C1 segment of cervical spinal cord (tissue), 14 donors: ENCODE measurements around the gene ADARB2.

ENCODE experiments used
- DNase-seq, 14 donors: peaks; one replicate each; lab custom pipeline; 2025; lab: John Stamatoyannopoulos, UW

The ADARB2 gene

DNA sequence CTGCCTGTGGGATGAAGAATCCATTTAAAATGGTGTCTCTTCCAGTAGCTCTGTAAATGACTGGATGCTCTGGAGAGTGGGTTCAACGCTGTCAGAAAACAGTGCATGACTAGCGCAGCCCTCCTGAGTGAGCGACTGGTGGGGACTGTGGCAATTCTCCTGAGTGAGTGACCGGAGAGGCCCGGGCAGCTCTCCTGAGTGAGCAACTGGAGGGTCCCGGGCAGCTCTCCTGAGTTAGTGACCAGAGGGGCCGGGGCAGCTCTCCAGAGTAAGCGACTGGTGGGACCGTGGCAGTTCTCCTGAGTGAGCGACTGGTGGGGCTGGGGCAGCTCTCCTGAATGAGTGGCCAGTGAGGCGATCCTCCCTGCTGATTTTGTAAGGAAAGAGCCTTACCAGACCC is 595.6 kb downstream of the ADARB2 start:
- no peak for DNase-seq

DNA sequence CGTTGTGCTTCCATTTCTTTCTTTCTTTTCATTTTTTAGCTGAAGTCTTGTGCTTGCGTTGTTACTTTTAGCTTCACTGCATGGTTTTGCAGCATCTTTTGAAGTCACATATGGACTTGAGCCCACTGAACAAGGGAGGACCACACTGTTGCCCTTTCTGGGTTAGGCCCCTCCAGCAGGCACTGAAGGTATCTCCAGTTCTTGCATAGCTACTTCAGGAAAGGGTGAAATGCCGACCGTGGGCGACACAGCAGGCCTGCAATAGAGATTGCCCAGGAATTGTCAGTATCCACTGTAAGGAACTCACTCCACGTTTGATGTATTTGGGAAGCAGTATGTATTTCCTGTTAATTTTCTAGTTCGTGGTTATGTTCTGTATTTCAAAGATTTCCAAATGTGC is 596.1 kb downstream of the ADARB2 start:
- DNase-seq: no peak

DNA sequence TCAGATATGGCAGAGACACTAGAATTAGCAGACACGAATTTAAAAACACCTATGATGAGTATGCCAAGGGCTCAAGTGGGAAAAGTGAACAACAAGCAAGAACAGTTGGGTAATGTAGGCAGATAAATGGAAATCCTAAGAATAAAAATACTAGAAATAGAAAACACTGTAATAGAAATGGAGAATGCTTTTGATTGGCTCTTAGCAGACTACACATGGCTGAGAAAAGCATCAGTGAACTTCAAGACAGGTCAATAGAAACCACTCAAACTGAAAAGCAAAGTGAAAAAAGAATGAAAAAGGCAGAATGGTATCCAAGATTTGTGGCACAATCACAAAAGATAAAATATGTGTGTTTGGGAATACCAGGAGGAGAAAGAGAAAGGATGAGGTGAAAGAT is 598.8 kb downstream of the ADARB2 start:
- no peak for DNase-seq

DNA sequence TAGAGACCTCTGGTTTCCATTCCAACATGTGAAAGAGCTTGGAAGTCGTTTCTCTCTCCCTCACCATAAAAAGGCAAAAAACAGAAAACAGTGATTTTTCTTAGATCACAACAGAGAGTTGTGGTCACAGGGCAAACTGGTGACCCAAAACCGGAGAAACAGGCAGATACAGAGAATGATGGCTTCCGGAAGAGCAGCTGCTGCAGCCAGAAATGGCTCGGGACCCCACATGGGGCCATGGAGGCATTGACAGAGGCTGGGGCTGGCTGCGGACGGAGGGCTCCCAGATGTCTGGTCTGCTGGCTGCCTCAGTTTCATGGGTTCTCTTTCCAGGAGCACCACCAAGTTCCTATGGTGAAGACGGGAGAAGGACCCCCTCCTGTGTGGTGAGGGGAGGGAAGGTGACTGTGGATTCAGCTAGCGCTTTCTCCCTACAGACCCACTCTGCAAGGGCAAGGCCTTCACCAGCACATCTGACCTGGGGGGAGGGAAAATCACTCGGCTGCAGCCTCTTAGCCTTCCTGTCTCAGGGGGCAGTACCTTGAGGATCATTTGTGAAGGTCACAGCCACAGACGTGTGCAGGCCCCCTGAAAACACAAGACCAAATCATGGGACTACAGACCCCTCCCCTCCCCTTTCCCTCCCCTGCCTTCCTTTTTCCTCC is 599.7 kb downstream of the ADARB2 start:
- no peak for DNase-seq

DNA sequence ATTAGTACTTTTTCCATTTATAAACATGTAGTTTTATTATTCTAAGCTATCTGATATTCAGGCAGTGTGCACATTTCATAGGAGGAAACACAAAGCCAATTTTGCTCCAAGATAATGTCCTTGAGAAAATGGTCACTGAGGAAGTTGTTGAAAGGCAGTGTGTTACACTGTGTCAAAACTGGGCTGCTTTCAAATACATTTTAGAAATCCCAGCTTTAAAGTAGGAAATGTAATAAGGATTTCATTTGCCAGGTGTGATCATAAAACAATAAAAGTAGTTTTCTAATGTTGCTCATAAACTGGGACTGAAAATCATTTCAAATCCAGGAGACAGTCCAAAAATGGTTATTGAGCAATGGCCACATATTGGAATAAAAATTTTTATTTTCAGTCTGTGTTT is 601.1 kb downstream of the ADARB2 start:
- DNase-seq: no peak

DNA sequence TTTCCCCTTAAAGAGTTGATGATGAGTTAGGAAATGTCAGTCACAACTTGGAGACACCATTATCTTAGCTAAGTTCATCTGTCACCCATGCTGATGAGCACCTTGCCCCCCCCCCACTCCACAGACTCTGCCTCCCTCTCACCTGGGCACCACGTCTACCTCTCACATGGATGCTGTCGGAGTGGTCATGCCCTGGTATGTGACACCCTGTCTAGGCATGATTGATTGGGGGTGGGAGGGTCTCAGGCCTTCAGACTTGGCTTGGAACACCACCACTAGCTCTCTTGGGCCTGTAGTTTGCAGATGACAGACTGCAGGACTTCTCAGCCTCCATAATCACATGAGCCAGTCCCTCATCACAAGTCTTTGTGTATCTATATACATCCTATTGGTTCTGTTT is 603.2 kb downstream of the ADARB2 start:
- no peak for DNase-seq

DNA sequence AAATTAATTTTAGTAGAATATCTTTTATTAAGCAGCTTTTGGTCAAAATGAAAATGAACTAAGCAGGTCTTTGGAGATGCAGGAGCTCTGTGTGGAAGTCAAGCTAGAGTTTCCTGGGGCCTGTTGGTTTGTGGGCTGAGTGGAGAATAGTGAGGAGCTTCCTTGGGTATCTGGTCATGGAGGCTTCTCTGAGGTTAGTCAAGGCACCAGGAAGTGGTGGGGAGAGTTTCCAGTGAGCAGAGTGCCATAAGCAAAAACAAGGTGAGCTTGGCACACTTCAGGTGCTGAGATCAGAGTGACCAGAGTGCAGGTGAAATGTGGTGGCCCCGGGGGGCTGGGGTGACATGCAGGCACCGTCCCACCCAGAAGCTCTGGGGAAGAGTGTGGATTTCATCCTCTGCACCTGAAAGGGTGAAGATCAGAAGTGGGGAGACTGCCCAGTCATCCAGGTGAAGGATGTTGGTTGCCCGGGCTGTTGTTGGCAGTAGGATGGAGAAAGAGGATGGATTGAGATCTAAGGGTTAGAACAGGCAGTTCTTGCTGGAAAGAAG is 603.8 kb downstream of the ADARB2 start:
- no peak for DNase-seq

DNA sequence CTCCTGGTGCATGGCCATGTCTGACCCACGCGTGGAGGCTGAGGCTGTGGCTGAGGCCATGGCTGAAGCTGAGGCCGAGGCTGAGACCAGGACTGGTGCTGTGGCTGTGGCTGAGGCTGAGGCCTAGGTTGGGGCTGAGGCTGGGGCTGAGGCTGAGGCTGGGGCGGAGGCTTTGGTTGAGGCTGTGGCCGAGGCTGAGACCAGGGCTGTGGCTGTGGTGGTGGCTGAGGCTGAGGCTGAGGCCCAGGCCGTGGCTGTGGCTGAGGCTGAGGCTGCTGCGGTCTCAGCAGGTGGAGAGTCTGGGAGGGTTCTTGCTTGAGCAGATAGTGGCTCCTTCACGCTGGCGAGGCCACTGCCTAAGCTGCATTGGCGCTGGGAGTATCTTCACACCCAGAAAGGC is 604.7 kb downstream of the ADARB2 start:
- no peak for DNase-seq

DNA sequence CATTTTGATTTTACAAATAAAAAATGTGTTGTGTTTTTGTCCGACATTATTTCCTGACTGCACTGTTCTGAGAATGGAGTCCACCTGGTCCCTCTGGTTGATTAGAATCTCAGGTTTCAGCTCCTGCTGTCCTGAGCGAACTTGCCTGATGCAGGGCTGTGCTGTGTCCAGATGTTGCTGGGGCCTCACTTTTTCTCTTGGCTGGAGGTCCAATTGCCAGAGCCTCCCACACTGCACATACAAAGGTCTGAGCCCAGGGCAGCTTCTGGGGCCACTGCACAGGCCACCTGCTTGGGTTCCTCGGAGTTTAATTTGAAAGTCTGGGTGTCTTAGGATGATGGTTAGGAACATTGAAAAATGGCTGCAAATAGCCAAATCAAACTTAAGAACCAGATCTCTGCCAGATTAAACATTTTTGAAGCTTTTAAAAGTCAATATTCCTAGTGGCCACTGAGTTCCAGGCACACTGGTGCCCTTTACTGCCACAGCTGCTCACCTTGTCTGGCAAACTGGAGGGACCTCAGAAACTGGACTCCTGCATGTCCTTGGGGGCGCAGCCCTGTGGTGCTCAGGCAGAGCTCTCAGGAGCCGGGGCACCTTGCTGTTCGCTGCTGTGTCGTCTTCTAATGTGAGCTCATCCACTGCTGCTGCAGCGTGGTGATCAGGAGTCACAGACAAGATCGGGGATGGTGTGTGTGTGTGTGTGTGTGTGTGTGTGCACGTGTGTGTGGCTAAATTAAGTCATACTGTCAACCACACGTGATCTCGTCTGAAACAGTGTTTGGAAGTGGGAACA is 606.1 kb downstream of the ADARB2 start:
- no peak for DNase-seq

DNA sequence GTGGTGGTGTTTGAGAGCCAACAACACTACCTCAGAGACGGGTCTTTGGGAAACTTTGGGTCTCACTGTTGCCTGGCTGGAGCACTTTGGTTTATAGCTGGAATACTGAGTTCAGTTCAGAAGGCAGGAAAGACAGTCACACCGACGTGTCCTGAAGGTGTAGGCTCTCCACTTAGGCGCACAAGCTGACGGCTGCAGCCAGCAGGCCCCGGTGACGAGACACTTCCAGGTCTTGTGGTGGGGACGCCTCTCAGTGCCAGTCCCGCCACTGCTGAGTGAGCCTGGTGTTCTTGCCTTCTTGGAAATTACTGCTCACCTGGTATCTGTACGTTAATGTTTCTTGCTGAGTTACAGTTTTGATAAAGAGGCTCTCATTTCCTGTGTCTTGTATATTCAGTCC is 607.1 kb downstream of the ADARB2 start:
- no peak for DNase-seq

DNA sequence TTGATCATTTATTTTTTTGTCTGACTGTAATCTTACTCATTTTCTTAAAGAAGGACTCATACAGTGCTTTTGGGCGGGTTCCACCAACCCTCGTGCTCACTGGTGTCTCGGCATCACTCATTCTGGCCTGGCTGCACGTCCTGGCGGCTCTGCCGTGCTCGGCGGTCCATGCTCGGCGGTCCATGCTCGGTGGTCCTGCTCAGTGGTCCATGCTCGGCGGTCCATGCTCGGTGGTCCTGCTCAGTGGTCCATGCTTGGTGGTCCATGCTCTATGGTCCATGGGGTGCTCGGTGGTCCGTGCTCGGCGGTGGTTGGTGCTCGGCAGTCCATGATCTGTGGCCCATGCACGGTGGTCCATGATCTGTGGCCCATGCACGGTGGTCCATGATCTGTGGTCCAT is 608.7 kb downstream of the ADARB2 start:
- no peak for DNase-seq

DNA sequence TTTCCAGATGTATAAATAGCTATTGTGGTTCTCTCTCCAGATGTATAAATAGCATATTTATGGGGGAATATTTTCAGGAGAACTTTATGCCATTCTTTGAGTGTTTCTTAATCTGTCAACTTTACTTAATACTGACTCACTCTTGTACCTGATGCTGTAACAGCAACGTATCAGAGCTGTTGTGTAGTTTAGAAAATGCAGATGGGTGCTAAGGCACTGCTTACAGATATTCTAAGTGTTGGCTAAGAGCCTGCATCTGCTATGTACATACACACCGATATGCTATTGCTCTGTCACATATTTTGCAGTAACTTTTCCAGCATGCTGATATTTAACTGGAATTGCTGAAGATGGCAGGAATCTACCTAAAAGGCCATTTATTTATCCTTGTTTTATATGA is 609.2 kb downstream of the ADARB2 start:
- no peak for DNase-seq

DNA sequence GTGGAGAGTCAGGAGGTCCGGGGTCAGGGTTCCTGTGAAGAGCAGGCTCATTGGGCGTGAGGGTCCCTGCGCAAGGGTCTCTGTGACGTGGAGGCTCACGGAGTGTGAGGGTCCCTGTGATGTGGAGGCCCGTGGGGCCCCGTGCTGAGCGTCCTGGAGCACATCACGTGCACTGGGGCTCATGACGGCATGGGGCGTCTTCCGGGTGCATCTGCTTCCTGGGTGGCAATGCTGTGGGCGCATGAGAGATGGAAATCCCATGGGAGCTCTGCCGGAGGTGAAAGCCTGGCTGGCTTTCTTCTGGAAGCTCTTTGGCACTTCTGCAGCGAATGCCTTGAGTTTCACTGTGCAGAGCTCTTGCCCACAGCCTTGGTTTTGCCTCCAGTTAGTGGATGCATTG is 609.7 kb downstream of the ADARB2 start:
- DNase-seq: no peak
